GM18498 (cell line): ENCODE measurements around the gene PRPF6.

Experiments
- ATAC-seq: cut with Tn5 transposase; IDR thresholded peaks from one replicate; pipeline ENCODE4 v1.9.1; 2021; ENCODE audit warnings: mild to moderate bottlenecking, moderate library complexity; ENCODE audit not compliant: unreplicated experiment

PRPF6 gene

DNA sequence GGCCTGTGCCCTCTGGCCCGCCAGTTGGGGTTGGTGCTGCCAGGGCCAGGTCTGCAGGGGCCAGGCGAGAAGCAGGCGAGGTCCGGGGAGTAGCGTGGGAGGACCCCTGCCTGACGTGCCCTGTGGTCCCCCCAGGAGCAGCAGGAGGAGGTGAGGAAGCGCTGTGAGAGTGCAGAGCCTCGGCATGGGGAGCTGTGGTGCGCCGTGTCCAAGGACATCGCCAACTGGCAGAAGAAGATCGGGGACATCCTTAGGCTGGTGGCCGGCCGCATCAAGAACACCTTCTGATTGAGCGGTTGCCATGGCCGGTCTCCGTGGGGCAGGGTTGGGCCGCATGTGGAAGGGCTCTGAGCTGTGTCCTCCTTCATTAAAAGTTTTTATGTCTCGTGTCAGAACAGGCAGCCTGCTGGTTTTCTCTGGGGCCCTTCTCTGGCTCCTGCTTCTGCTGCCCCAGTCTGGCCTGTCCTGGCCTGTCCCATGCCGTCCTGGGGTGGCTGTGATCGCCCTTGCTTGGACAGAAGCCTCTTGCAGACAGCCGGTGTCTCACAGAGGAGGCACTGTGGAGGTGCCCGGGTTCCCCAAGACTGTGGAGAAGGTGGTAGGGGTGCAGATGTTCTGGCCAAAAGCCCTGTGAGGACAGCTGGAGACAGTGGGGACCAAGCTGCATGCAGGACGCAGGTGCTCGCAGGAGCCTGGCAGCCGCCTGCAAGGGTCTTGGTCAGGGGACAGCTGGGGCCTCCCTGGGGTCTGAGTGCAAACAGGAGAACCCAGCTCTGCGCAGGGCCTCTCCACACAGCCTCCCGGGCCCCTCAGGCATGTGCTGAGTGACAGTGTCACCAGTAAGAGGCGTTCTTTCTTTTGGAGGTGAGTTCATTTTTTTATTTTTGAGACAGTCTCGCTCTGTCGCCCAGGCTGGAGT is 52.0 kb downstream of the PRPF6 start:
- ATAC-seq: no peak

DNA sequence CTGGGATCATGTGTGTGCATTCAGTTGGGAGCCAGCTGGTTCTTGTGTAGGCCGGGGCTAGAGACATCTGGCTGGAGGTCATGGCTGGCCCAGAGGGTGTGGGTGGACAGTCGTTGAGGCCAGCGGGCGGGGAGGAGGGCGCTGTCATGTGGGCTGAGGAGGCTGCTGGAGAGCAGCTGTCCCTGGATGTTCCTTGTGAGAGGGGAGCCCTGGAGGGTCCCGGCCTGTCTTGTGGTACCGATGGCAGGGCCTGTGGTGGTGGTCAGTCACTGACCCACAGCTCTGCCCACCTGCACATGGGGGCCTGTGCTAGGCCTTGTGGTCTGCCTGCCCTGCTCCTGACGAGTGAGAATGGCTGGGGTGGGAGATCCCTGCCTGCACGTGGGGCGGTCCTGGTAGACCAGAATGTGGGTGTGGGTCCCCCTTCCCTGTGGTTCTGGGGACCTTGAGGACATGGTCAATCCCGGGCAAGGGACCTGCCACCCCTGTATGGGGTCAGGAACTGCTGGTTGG is 53.1 kb downstream of the PRPF6 start:
- no peak for ATAC-seq

DNA sequence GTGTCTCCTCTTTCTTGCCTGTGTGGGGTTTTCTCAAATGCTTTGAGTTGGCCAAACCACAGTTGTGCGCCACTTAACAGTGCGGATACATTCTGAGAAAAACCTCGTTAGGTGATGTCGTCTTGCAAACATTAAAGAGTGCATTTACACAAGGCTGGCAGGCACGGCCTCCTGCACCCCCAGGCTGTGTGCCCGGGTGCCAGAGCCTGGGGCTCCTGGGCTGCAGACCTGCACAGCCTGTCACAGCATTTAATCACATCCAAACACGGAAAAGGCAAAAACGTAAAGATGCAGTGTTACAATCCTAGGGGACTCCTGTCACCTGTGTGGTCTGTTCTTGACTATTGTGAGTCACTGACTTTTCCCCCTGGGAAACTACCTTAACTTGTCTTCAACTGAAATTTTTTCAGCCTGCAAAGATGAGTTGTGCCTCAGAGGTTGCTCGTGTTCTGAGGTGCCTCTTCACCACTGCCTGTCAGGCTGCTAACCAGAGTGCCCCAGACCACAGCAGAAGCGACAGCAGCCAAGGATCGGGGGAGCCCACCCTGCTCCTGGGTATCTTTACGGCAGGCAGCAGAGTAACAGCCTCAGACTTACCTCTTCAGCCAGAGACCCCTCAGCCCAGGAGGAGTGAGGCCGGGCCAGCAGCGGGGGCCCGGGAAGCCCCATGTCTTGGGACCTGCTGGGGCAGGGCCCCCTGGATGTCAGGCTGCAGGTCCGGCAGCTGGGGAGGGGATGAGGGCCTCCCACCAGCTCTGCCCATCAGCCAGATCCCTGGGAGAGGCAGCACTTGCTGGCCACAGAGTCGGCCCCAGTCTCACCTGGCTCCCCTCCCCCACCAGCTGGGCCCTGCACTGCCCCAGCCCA is 54.4 kb downstream of the PRPF6 start:
- no peak for ATAC-seq

DNA sequence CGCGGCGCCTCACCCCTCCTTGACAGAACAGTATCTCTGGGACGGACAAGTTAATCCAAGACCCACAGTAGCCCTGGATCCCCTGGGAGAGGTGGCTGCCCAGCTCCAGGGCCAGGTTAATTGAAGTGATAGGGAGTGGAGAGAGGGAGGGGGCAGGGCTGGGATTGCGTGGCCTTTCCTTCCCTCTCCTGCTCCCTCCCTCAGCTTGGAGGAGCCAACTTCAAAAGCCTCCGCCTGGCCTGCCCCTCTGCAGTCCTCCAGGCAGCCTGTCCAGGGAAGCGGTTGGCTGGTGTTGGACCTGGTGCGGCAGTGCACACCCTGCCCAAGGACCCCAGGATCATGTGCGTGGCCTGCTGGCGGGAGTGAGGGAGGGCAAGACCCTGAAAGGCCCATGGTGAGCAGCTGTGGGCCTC is 55.0 kb downstream of the PRPF6 start, which contains the start of gene C20orf204:
TSS of gene C20orf204 (plus strand) at position 250 of the 413 bp plus-strand sequence. CDS start at position 392, 142 bp downstream.
- ATAC-seq: no peak

DNA sequence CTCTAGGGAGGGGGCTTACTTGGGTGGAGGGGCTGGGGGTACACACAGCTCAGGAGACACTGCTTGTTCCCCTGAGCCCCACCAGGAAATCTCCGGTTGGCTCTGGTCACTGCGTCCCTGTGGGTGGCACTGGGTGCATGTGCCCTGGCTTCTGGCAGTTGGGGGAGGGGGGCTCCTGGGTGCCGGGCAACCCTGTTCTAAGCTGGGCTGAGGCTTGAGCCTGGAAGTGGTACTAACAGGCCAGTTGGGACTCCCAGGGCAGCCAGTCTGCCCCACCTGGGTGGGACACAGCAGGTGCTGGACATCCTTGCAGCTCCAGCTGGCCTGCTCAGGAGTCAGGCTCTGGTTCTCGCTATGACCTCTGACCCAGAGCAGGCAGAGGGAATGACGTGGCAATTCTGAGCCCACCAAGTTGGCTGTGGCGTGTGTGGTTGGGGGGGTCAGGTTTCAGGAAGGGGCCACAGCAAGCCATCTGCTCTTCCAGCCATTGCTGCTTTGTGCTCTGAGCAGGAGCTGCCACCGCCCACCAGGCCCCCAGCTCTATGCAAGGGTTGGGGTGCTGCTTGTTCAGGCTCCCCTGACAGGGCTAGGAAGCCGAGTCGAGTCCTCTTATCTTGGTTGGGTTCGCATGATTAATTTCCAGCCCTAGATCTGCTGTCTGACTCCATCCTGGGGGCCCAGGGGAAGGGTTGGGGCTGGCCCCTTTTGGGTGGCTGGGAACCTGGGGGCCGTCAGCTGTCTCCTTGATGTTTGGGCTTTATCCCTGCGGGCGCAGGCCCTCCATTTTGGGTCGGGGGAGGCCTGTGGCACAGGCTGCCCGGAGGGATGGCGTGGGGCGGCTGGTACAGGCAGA is 55.6 kb downstream of the PRPF6 start:
- no peak for ATAC-seq

DNA sequence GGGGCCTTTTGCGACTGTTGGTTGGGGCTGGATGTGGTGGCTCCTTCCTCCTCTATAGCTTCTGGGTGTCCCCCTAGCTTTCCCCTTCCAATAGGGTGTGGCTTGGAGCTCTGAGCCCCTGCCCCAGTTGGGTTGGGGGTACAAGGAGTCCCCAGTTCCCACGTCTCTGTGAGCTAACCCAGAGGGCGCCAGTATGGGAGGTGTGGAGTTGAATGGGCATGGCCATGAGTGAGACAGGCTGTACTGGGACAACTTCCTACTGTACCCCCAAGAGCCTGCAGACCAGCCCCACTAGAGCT is 56.2 kb downstream of the PRPF6 start:
- ATAC-seq: no peak

DNA sequence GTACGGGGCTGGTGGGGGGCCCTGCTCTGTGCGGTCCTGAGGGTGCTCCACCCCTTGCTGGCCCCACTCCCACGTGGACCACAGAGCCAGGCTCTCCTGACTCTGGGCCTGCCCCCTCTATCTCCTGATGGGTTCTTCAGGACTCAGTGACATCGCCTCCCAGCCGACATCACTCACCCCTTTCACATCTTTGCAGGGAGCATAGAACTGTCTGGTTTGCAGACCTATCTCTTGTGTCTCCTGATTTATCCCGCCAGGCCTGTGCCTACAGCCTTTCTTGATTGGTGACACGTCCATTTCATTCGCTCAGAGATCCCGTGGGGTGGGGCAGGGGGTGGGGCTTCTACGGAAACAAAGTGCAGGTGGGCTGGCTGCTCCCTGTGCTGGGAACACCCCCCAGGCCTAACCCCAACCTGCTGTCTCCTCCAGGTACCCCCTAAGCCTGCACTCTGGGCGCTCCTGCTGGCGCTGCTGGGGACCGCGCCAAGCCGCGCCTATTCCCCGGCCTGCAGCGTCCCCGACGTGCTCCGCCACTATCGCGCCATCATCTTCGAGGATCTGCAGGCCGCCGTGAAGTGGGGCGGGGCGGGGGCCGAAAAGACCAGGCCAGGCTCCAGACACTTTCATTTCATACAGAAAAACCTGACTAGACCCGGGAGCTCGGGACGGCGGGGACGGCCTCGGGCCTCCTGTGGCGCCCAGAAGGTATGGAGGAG is 56.7 kb downstream of the PRPF6 start:
- ATAC-seq: no peak

DNA sequence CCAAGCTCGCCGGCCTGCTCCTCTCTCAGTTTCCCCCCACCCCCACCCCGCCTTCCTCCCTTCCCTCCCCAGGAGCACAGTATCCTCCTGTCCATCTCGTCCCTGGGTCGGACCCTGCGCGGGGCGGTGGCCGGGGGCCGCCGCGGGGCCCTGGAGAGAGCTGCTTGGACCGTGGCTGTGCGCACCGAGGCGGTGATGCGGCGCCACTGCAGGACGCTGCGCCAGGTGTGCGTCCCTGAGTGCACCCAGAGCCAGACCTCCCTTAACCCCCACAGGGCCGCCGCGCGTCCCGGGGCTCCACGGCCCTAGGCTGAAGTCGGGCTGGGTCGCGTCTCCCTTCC is 57.3 kb downstream of the PRPF6 start:
- peak; percentile 34 for ATAC-seq

DNA sequence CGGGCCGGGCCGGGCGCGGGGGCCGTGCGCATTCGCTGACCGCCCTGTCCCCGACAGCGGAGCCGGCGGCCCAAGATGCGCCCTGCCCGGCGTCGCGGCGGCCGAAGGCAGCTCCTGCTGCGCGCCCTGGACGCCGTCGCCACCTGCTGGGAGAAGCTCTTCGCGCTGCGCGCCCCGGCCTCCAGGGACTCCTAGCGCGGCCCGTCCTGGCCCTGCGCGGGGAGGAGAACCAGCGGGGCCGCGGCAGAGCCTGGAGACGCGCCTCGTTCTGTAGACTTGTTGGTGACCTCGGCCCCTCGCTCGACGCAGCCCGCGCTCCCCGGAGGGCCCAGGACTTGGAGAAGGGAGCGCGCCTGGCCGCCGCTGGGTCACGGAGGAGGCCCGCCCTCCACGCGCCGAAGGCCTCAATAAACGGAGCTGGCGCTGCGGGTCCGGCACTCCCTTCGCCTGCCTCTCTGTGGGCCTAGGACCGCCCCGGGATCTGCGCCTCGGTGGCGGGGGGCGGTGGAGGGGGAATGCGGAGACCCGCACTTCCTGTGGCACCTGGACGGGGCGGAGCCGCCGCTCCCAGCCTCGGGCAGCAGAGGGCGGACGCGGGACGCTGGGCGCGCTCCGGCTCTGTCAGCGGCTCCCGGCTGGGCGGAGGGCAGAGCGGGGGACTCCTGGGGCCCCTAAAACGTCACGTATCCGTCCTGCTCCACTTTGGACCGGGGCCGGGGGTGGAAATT is 57.8 kb downstream of the PRPF6 start:
- ATAC-seq: peak; percentile 52

DNA sequence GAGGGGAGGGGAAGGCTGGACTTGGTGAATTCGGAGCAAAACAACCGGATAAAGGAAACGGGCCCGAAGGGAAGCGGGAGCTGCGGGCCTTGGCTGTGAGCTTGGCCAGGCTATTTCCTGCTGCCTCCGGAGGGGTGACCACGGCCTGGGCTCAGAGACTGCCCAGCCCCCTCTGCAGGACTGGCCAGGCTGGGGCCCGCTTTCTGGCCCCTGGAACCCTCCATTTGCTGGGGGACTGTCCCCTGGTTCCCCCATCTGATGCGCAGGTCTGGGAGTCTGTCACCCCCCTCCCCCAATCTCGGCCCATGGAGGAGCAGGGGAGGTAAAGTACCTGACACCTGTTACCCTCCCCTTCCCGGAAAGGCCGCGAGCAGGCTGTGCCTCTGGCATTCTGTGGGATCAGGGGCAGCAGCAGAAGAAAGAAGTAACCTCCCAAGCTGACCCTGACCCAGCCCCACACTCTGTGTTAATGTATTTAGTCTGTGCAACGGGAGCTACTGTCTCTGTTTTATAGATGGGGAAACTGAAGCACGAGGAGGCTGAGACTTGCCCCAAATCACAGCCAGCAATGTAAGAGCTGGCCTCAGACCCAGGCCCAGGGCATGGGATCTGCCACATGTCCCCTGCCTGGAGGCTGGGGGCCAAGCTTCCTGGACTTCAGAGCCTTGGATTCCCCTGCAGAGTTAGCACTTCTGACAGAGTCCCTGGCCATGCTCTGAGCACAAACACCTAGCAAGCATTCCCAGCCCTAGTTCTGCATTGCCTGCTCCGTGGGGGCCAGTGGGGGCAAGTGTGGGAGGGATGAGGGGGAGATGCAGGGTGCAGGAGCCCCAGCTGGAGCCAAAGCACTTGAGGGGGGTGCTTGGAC is 58.6 kb downstream of the PRPF6 start:
- no peak for ATAC-seq

DNA sequence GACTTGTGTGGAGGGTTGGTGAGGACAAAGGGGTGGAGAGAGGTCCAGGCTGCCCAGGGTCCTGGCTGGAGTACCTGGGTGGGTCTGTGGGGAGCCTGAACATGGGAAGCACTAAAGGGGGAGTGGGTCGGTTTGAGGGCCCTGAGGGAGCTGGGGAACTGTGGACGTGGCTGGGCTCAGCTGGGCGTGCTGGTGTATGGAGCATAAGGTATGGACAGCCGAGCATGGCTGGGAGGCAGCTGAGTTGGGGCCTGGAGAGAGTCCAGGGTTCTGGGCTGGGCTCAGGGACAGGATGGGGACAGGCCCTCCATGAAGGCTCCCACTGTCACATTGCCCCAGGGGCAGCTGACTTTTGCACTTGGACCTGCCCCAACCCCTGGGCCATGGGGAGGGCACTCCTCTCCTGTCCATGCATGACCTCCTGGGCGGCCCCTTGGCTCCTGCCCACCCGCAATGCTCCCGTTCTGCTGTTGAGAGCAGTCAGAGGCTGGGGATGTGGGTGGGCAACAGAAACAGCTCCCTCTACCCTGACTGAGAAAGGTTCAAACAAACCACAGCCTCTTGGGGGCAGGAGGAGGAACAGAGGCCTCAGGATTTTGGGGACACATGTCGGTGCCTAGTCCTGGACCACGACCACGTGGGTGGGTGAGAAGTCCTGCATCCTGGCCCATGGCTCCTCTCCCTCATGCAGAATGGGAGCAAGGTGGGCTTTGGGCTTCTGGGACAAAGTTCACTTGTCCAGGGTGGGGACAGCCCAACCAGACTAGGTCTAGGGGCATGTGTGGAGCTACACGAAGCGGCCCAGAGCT is 59.5 kb downstream of the PRPF6 start:
- ATAC-seq: no peak

DNA sequence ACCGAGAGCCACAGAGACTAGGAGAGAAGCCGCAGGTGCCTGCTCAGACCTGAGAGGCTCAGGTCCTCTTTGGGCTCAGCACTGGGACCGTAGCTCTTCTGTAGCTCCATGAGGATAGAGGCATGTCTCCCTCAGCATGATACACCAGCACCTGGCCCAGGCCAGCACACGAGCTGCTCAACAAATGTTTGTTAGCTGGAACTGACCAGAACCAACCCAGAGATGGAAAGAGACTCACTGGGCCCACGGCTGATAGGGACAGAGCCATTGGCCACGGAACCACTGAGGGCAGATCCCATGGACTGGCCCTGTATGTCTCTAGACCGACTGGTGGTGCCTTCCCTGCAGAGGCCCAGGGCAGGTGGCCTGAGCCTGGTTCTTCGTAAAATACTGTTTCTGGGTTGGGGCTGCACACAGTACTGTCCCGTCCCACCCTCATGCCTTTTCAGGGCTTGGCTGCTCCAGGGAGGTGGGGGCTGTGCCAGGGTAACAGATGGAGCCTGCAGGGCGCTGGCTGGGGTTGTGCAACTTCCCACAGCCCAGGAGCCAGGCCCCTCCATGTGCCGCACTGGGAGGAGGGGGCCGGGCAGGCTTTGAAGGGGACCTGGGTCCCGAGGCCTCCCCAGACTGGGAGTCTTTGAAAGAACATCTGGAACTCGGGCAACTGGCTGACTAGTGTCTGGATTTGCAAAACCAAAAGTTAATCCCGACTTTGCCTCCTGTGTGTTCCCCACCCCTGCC is 60.3 kb downstream of the PRPF6 start:
- no peak for ATAC-seq

DNA sequence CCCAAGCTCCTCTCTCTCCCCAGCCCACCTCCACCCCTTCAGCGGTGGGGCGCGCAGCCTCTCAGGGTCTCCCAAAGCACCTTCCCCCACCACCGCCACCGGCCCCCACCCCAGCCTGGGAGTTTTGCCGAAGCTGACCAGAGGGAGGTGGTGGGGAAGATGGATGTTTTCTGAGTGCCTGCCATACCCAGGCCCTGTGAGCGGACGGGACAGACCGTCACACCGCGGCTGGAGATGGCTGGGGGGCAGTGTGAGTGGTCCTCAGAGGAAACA is 60.8 kb downstream of the PRPF6 start:
- ATAC-seq: no peak

DNA sequence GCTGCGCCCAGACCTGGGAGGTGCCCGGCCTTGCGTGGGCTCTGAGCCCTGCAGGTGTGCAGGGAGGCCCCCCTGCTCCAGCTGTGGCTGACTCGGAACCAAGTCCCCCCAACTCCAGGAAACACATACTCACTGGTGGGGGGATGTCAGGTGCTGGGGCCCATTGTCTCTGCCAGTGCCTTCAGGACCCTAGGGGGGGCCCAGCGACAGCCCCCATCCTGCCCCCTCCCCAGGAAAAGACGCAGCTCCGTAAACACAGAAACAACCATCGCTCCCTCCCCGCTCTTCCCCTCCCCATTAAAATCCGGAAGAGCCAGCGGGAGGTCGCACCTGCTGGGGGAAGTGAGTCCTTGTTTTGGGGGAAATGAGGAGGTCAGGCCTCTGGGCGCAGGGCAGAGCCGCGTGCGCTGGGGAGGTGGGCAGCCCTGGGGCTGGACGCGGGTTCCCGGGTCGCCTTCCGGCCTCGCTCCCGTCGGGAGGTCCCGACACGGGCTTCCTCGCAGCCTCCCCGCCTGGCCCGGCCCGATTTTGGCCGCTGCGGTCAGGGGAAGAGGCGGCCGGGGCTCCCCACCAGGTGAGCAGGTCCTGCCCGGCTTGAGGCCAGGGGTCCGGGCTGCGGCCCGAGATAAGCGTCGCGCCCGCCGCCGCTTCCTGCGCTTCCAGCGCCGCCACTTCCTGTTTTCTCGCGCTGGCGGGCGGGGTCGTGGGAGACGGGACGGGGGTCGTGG is 61.3 kb downstream of the PRPF6 start:
- no peak for ATAC-seq

DNA sequence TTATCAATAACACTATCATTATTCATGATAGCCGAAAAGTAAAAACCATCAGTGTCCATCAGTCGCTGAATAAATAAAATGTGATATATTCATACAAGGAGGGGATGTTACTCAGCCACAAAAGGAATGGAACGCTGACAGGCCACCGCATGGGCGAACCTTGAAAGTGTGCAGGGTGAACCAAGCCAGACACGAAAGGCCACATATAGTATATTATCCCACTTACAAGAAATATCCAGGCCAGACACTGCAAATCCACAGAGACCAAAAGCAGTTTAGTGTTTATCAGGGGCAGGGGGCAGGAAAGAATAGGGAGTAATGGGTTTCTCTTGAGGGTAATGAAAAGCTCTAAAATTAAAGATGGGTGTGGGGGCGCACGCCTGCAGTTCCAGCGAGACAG is 62.8 kb downstream of the PRPF6 start:
- ATAC-seq: no peak

DNA sequence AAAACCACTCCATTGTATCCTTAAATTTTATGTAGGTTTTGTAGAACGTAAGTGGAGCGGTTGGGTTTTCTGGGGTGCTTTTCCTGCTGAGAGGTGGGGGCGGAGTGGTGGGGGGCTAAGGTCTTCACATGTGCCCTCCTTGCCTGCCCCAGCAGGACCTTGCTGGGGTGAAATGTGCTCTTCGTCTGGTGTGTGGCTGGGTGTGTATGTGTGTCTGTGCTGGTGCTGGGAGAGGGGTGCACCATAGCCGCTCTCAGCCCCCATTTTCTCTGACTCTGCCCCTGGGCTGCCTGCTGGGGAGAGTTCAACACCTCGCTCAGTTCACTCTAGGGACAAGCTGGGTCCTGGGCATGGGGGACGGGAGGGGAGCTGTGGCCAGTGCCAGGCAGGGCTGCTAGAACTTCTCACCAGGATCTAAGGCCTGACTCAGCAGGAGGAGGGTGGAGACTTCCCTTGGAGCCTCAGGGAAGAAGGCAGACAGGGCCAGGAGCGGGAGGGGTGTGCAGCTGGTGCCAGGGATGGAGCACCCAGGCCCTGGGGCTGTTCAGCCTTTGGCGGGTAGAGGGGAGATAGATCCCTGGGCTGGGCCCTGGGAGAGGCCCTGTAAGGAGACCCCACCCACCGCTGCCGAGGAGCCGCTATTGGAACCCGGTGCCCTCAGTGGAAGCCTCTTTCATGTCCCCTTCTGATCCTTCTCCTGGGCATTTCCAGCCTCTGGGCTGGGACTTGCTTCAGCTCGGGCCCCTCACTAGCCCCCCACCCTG is 63.7 kb downstream of the PRPF6 start:
- ATAC-seq: no peak
